Stimulated activated CD4-positive, alpha-beta T cell treated with anti-CD3 and anti-CD28 coated beads, Interleukin-15, amount 100 ng/mL, for 48 hours (primary cell): Measurements from ENCODE around the gene LRRC27.
"Not testable (repeated sequence)": the region's sequence is repeated elsewhere in the genome, so short reads cannot be mapped to it uniquely, and the experiment has no call there.

Experiments
- DNase-seq, 2 donors: peaks; one replicate each; pipeline ENCODE4 v3.0.0-alpha.2; 2020; ENCODE audit warnings: low read depth in 2 of 2

LRRC27 gene

GRCh38 chr10:132337854-132338253 is 5.9 kb downstream of the LRRC27 start:
- not testable (repeated sequence) for DNase-seq

- no peak for DNase-seq
Observed at GRCh38 chr10:132338876-132339275, 6.9 kb downstream of the LRRC27 start.

GRCh38 chr10:132339276-132339675 is 7.3 kb downstream of the LRRC27 start:
- no peak for DNase-seq

GRCh38 chr10:132341017-132341416 is 9.0 kb downstream of the LRRC27 start:
- DNase-seq, result no peak

- DNase-seq, result no peak
Observed at GRCh38 chr10:132341781-132342180, 9.8 kb downstream of the LRRC27 start.

DNA sequence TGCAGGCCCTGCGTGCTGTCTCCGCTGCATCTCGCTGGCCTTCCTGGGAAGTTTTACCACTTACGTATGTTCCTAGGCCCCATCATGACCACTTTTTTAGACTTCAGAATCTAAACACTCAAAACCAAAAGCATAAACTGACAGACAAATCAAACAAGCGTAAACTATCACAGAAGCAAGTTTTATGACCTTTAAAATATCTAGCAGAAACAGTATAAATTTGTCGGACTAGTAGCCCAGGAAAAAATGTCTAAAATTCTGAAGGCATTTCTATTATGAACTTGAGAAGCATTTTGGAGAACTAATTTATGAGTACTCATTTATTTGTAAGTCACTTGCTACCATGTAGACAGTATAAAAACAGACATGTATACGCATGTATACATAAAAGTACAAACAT is 10.6 kb downstream of the LRRC27 start:
- no peak for DNase-seq

DNA sequence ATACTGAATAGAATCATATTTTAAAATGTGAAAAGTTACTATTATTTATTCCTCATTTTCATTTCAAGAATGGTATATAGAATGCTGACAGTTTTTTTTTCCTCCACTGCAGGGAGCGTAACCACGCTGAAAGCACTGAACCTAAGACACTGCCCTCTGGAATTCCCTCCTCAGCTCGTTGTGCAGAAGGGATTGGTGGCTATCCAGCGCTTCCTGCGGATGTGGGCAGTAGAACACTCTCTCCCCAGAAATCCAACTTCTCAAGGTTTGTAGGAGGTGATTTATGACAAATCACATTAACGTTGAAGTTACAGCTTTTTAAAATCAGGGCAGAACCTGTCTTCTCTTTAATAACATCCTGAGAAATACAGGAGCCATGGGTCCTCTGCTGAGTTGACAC is 12.4 kb downstream of the LRRC27 start:
- DNase-seq, result no peak

- no peak for DNase-seq
Observed at GRCh38 chr10:132345345-132345744, 13.4 kb downstream of the LRRC27 start.

DNA sequence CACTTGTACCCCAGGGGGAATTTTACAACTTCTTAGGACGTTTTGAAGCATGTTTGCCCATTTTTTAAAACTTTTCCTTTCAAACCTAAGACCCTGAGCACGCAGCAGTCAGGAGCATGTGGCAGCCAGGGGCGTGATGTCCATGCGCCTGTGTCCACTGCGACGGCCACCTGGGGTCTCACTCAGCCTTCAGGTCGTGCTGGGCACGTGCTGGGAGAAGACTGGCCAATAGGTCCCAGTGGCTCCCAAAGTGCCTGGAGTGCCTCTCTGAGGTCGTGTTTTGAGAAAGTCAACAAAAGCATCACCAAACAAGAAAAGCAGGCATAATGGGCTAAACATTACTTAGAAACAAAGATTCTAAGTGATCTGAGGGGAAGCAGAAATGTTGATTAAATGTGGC is 14.8 kb downstream of the LRRC27 start:
- no peak for DNase-seq

DNA sequence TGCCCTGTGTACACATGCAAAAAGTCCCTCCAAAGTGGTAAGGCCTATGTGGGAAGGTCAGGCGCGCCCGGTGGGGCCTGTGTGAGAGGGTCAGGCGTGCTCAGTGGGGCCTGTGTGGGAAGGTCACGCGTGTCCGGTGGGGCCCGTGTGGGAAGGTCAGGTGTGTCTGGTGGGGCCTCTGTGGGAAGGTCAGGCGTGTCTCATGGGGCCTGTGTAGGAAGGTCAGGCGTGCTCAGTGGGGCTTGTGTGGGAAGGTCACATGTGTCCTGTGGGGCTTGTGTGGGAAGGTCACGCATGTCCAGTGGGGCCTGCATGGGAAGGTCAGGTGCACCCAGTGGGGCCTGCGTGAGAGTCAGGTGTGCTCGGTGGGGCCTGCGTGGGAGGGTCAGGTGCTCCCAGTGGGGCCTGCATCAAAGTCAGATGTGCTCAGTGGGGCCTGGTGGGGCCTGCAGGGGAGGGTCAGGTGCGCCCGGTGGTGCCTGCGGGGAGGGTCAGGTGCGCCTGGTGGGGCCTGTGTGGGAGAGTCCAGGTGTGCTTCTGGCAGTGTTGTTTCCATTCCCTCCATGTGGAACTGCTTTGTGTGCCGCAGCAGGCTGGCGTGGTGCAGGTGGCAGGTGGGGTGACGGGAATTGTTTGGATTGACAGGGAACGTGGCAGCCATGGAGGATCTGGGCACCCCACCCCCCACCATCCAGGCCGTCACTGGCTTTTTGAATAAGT is 15.4 kb downstream of the LRRC27 start:
- DNase-seq, result no peak

DNA sequence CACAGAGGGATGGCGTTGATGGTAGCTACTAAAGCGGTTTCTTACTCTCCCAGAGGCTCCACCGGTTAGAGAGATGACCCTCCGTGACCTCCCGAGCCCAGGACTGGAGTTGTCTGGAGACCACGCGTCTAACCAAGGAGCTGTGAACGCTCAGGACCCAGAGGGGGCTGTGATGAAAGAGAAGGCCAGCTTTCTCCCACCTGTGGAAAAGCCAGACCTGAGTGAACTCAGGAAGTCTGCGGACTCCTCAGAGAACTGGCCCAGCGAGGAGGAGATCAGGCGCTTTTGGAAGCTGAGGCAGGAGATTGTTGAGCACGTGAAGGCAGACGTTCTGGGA is 15.9 kb downstream of the LRRC27 start:
- DNase-seq, result no peak

GRCh38 chr10:132349766-132350165 is 17.8 kb downstream of the LRRC27 start:
- DNase-seq, result no peak

- DNase-seq, result no peak
Observed at GRCh38 chr10:132350391-132350790, 18.4 kb downstream of the LRRC27 start.

DNA sequence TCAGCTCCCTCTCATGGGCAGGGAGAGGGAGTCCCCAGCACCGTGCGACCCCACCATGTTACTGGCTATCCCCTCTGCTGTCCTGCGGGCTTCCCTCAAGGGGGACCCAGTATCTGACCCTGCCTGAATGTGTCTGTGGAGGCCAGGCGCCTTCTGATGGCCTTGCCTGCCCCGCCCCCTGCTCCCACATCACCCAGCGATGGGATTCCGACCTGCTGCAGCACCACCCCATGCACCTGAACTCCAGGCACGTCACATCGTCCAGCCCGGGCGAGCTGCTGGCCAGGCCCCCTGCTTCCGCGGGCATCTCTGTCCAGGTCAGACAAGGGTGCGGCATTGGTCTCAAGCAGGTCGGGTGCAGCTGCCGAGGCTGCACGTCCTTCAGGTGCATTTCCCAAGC is 19.0 kb downstream of the LRRC27 start:
- DNase-seq, result no peak

DNA sequence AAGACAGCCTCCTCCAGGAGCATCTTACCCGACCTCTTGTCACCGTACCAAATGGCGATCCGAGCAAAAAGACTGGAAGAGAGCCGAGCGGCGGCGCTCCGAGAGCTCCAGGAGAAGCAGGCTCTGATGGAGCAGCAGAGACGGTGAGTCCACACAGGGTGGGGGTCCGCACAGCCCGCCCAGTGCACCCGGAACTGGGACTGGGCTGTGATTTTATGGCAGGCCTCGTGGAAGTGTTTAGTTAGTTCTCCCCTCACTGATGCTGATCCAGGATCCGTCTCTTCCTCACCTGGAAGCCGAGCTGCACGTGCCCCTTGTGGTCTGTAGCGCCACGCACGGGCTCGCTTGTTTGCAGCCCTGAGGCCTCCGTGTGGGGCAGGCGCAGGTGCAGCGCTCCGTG is 19.6 kb downstream of the LRRC27 start:
- DNase-seq, result no peak

DNA sequence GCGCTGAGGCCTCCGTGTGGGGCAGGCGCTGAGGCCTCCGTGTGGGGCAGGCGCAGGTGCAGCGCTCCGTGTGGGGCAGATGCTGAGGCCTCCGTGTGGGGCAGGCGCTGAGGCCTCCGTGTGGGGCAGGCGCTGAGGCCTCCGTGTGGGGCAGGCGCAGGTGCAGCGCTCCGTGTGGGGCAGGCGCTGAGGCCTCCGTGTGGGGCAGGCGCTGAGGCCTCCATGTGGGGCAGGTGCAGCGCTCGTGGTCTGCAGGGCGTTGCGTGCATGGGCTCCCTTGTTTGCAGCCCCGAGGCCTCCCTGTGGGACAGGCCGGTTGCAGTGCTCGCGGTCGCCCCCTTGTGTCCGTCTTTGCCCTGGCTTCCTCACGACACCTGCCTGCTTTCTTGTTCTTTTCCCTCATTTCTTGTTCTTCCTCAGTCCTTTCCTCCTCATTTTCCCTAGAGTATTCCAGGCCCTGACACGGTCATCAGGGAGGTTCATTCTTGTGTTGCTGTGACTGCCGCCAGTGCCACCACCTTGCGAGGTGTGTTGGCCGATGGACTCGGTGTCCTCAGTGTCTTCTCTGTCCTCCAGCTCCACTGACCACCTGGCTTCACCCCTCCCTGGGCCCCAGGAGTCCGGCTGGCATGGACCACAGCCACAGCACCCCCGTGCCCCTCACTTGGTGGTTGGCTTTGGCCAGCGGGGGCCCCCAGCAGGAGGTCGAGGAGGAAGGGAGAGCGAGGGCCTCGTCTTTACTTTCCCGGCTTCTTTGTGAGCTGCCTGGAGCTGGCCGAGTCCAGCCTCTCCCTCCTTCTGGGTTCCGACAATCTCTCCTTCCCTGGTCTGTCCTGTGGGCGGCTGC is 20.7 kb downstream of the LRRC27 start:
- DNase-seq, result peak; percentile 57 to 69

GRCh38 chr10:132353456-132354355 is 21.7 kb downstream of the LRRC27 start:
- DNase-seq, result no peak

DNA sequence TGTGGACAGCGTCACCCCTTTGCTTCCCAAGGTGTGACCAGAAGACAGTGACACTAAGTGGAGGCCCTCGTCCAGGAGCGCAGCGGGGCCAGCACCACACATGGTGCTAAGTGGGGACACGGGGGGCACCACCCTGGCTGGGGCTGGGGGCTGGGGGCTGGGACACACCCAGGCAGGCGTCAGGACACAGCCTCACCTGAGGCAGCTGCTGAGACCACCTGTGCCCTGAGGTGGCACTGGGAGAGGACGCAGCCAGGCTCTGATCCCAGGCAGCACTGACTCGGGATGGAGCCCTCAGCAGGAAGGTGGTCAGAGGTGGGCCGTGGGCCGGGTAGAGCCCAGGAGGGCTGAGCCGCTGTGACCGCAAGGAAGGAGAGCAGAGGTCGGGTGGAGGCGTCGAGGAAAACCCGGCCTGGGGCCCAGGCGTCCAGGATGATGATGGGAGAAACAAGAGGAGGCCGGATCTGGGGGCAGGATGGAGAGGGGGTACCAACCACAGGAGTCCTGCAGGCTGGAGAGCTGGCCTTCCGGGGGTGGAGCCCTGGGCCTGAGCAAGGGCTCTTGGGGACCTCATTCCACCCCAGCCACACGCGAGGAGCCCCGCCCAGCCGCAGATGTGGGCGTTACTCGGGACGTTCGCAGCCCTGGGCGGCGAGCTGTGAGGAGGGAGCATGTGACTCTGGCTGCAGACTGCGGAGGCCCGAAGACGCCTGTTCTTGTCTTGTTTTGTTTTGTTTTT is 22.5 kb downstream of the LRRC27 start:
- DNase-seq, result no peak

GRCh38 chr10:132355297-132355696 is 23.3 kb downstream of the LRRC27 start:
- no peak for DNase-seq

DNA sequence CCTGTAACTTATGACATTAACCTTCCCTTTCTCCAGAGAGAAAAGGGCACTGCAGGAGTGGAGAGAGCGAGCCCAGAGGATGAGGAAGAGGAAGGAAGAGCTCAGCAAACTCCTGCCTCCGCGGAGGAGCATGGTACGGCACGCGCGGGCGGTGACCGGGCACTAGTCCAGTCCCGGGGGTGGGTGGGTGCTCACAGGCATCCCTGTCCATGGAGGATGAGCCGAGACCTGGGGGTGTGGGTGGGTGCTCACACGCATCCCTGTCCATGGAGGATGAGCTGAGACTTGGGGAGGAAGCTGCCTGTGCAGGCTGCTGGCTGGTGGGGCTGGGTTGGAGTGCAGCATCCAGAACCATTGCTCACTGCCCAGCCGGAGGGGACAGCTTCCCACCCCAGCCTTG is 23.8 kb downstream of the LRRC27 start:
- DNase-seq, result no peak

DNA sequence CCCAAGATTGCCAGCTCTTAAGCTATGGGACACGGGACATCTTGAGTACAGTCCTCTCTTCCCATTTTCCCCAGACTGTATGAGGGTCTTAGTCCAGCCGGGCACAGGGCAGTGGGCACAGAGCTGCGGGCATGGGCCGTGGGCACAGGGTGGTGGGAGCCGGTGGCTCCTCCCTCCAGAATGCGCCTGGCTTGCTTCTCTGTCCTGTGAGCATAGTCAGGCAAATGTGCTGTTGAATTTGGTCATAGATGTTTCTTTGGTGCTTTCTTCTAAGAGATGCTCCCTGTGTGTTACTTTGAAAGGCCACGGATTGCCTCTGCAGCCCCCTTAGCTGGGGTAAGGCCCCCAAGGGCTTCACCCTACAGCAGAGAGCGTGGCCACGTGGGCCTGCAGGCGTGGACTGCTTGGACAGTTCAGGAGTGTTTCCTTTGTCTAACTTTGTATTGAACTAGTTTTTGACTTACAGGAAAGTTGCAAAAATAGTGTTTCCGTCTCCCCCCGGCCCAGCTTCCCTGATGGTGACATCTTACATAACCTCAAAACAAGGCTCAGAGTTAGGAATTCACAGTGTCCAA is 24.7 kb downstream of the LRRC27 start:
- no peak for DNase-seq
